Measurements from ENCODE around the gene LRRN4CL.
"Not testable (repeated sequence)": the region's sequence is repeated elsewhere in the genome, so short reads cannot be mapped to it uniquely, and the experiment has no call there.

LRRN4CL gene

GRCh38 chr11:62676698-62677097, 12.6 kb downstream of the LRRN4CL start:
- no peak for DNase-seq (ENCODE audit: low read depth, low spot score)

GRCh38 chr11:62675415-62675814, 13.9 kb downstream of the LRRN4CL start:
- not testable (repeated sequence) for DNase-seq (ENCODE audit: low read depth, low spot score)

- no peak for DNase-seq (ENCODE audit: low read depth, low spot score)
Measured at GRCh38 chr11:62673196-62673525, 16.2 kb downstream of the LRRN4CL start.

- DNase-seq (ENCODE audit: low read depth, low spot score), result peak; percentile 73
Measured at GRCh38 chr11:62671608-62672389, 17.5 kb downstream of the LRRN4CL start, which contains the start of the genes LBHD1 and UQCC3. LBHD1 (minus strand) TSS chr11:62672267; CDS start chr11:62670031, 2,236 bp downstream. UQCC3 (plus strand) TSS chr11:62671673; CDS start chr11:62671746, 73 bp downstream.

GRCh38 chr11:62671236-62671607, 18.1 kb downstream of the LRRN4CL start:
- no peak for DNase-seq (ENCODE audit: low read depth, low spot score)

GRCh38 chr11:62669420-62670161, 19.7 kb downstream of the LRRN4CL start:
- DNase-seq (ENCODE audit: low read depth, low spot score), result no peak

- DNase-seq (ENCODE audit: low read depth, low spot score), result no peak
Measured at GRCh38 chr11:62667460-62667859, 21.9 kb downstream of the LRRN4CL start.

- DNase-seq (ENCODE audit: low read depth, low spot score), result no peak
Measured at GRCh38 chr11:62666259-62666926, 22.9 kb downstream of the LRRN4CL start.

GRCh38 chr11:62665599-62666258, 23.6 kb downstream of the LRRN4CL start:
- peak; percentile 51 for DNase-seq (ENCODE audit: low read depth, low spot score)

- DNase-seq (ENCODE audit: low read depth, low spot score), result peak; percentile 90
Measured at GRCh38 chr11:62665075-62665598, 24.2 kb downstream of the LRRN4CL start, which contains the start of the genes C11orf98 and CSKMT. C11orf98 (minus strand) TSS chr11:62665210; CDS start chr11:62665169, 41 bp downstream. CSKMT (plus strand) TSS chr11:62665312; CDS start chr11:62665880, 568 bp downstream.

- no peak for DNase-seq (ENCODE audit: low read depth, low spot score)
Measured at GRCh38 chr11:62664405-62665074, 24.8 kb downstream of the LRRN4CL start.

GRCh38 chr11:62656796-62657429, 32.4 kb downstream of the LRRN4CL start:
- no peak for DNase-seq (ENCODE audit: low read depth, low spot score)

- DNase-seq (ENCODE audit: low read depth, low spot score), result no peak
Measured at GRCh38 chr11:62654297-62654696, 35.0 kb downstream of the LRRN4CL start.

GRCh38 chr11:62652161-62653006, 36.9 kb downstream of the LRRN4CL start:
- no peak for DNase-seq (ENCODE audit: low read depth, low spot score)

- DNase-seq (ENCODE audit: low read depth, low spot score), result not testable (repeated sequence)
Measured at GRCh38 chr11:62650283-62650682, 39.0 kb downstream of the LRRN4CL start.

- DNase-seq (ENCODE audit: low read depth, low spot score), result no peak
Measured at GRCh38 chr11:62649486-62649885, 39.8 kb downstream of the LRRN4CL start.

GRCh38 chr11:62648967-62649364, 40.4 kb downstream of the LRRN4CL start:
- DNase-seq (ENCODE audit: low read depth, low spot score), result no peak

- no peak for DNase-seq (ENCODE audit: low read depth, low spot score)
Measured at GRCh38 chr11:62648185-62648966, 41.0 kb downstream of the LRRN4CL start.

- no peak for DNase-seq (ENCODE audit: low read depth, low spot score)
Measured at GRCh38 chr11:62647609-62648005, 41.7 kb downstream of the LRRN4CL start.

All from activated naive CD8-positive, alpha-beta T cell treated with anti-CD3 and anti-CD28 coated beads, Interleukin-2, amount 50 U/mL, for 16 hours (primary cell).